K562 treated with DMSO at 1 percent for 24 hours (cell line): ENCODE results near the gene DMRTB1. TPM values are rescaled to one million over a fixed set of nuclear protein-coding genes. Genes with fewer than 3 reads are reported as not detected.

Experiments
- total RNA-seq: library from RNA; unstranded; fragments of 300-600 nt; gene quantifications from 2 replicates; pipeline ENCODE4 v1.2.3, GENCODE V29; 2022; ENCODE audit warnings: low read depth; ENCODE audit not compliant: insufficient read depth

DMRTB1 gene
- total RNA-seq = not detected in 2 replicates

GRCh38 chr1:53459321-53460175 is at the start of gene DMRTB1:
Gene DMRTB1 (plus strand): TSS chr1:53459399. CDS start chr1:53459454, 55 bp downstream.

Other genes starting within 250 kb of the DMRTB1 start
- gene CZIB, start 238.8 kb upstream of the DMRTB1 start, total RNA-seq = 71.1 and 79.4 TPM in 2 replicates
- 81.8 and 86.8 TPM in 2 replicates for gene MAGOH, start 220.9 kb upstream of the DMRTB1 start, total RNA-seq
- gene LRP8, start 131.3 kb upstream of the DMRTB1 start, total RNA-seq = 25.1 and 29.5 TPM in 2 replicates